Erythroblast (primary cell): Measurements from ENCODE around the gene STRIP1.

Experiments
- GATA1 ChIP-seq: IDR thresholded peaks from 2 replicates; pipeline ENCODE4 v1.6.1; 2011; ENCODE audit warnings: low read depth, mild to moderate bottlenecking, control low read depth, low read length, moderate library complexity
- POLR2A ChIP-seq: IDR thresholded peaks from 2 replicates; pipeline ENCODE4 v1.6.1; 2011; ENCODE audit warnings: mild to moderate bottlenecking, low read length

DNA sequence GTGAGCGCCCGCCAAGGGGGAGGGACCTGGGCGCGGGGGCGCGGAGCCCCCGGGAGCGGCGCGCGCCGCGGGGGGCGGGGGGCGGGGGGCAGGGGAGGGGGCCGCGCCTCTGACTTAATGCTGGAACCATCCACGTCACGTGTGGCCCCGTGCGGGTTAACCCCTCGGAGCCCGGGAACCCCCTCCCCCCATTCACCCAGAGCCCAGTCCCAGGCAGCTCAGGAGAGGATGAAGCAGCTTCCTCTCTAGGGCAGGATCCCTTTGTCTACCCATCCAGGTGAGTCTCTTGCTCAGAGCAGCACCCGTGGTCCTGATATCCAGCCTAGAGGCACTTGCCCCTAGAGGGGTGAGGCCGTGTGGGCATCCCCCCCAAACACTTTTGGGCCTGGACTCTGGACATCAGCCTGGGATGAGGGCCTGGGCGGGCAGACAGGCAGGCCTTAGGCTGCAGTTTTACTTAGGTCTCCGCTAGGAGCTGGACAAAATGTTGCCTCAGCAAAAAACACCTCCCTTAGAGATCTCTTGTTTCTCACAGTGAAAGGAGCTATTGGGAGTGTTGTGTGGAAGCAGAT lies 36.3 kb downstream of the STRIP1 start, which contains the start of gene ALX3:
- no peak for TF ChIP-seq POLR2A
- TF ChIP-seq GATA1: no peak
